ENCODE results near the gene CASP10.
A peak's percentile ranks its signal among the peaks of the same experiment; 100 is the strongest.

CASP10 gene

GRCh38 chr2:201216918-201217317 is 34.0 kb downstream of the CASP10 start:
- Histone ChIP-seq H3K27ac (no peak overlapping the region), H3K4me2 (ENCODE audit: low read length) (no peak overlapping the region), H3K27me3 (ENCODE audit: control insufficient read depth, insufficient read depth, low read length) (no peaks in the 10 kb centered on the region), H3K36me3 (ENCODE audit: control insufficient read depth, insufficient read depth, low read length) (no peaks in the 10 kb centered on the region), H3K4me1 (peaks cover 14% of the 10 kb centered on the region), H3K9ac (no peak overlapping the region), H3K79me2 (no peaks in the 10 kb centered on the region), H3K9me3 (ENCODE audit: control insufficient read depth, low read length) (no peaks in the 10 kb centered on the region), H3K4me3 (ENCODE audit: low read depth, low read length) (no peak overlapping the region), H2AFZ (no peak overlapping the region)
- no peak for TF ChIP-seq CTCF (IDR thresholded peaks at IDR 0.05)

GRCh38 chr2:201218780-201219179 is 35.8 kb downstream of the CASP10 start:
- H3K27me3 ChIP-seq (ENCODE audit: control insufficient read depth, insufficient read depth, low read length): no peaks in the 10 kb centered on the region
- no peaks in the 10 kb centered on the region for H3K36me3 ChIP-seq (ENCODE audit: control insufficient read depth, insufficient read depth, low read length)
- peaks cover 14% of the 10 kb centered on the region for H3K4me1 ChIP-seq
- TF ChIP-seq CTCF (IDR thresholded peaks at IDR 0.05): no peak
- H2AFZ ChIP-seq: no peak overlapping the region
- H3K9me3 ChIP-seq (ENCODE audit: control insufficient read depth, low read length): no peaks in the 10 kb centered on the region
- no peak overlapping the region for H3K4me2 ChIP-seq (ENCODE audit: low read length)
- no peaks in the 10 kb centered on the region for H3K79me2 ChIP-seq
- H3K4me3 ChIP-seq (ENCODE audit: low read depth, low read length): no peak overlapping the region
- no peak overlapping the region for H3K27ac ChIP-seq
- no peak overlapping the region for H3K9ac ChIP-seq

GRCh38 chr2:201219328-201220096 is 36.6 kb downstream of the CASP10 start:
- Histone ChIP-seq H3K36me3 (ENCODE audit: control insufficient read depth, insufficient read depth, low read length) (no peaks in the 10 kb centered on the region), H2AFZ (peak overlapping the region; percentile 54), H3K27me3 (ENCODE audit: control insufficient read depth, insufficient read depth, low read length) (no peaks in the 10 kb centered on the region), H3K9me3 (ENCODE audit: control insufficient read depth, low read length) (no peaks in the 10 kb centered on the region), H3K79me2 (no peaks in the 10 kb centered on the region), H3K27ac (peak overlapping the region; percentile 49), H3K4me1 (peaks cover 14% of the 10 kb centered on the region), H3K9ac (no peak overlapping the region), H3K4me3 (ENCODE audit: low read depth, low read length) (no peak overlapping the region), H3K4me2 (ENCODE audit: low read length) (peak overlapping the region; percentile 78)
- TF ChIP-seq CTCF (IDR thresholded peaks at IDR 0.05): no peak

GRCh38 chr2:201220102-201220570 is 37.2 kb downstream of the CASP10 start:
- H2AFZ ChIP-seq: peak overlapping the region; percentile 54
- H3K27me3 ChIP-seq (ENCODE audit: control insufficient read depth, insufficient read depth, low read length): no peaks in the 10 kb centered on the region
- no peaks in the 10 kb centered on the region for H3K79me2 ChIP-seq
- no peak overlapping the region for H3K9ac ChIP-seq
- no peaks in the 10 kb centered on the region for H3K36me3 ChIP-seq (ENCODE audit: control insufficient read depth, insufficient read depth, low read length)
- peaks cover 14% of the 10 kb centered on the region for H3K4me1 ChIP-seq
- H3K4me2 ChIP-seq (ENCODE audit: low read length): peak overlapping the region; percentile 78
- no peaks in the 10 kb centered on the region for H3K9me3 ChIP-seq (ENCODE audit: control insufficient read depth, low read length)
- H3K27ac ChIP-seq: peak overlapping the region; percentile 49
- no peak for TF ChIP-seq CTCF (IDR thresholded peaks at IDR 0.05)
- H3K4me3 ChIP-seq (ENCODE audit: low read depth, low read length): peak overlapping the region; percentile 38
